Measurements from ENCODE around the gene HS6ST3.

HS6ST3 gene

GRCh38 chr13:96673825-96674224 lies 583.9 kb downstream of the HS6ST3 start:
- no peak for DNase-seq

GRCh38 chr13:96677029-96677428 lies 587.1 kb downstream of the HS6ST3 start:
- no peak for DNase-seq

DNA sequence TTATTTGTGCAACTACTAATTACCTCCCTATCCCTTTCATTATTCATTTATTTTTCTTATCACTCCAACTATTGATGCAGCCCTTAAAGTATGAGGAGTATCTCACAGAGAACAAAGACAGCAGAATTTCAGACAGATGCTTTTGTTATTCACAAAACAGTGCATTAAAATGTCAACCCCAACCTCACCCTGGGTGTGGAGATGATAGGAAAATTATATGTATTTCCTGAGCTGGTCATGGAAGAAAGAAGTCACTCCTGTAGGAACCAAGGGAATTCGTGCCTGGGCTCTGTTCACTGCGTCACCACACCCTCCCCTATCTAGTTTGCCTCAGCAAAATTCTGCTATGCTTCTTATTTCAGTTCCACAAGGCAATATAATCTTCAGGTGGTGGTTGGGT lies 588.9 kb downstream of the HS6ST3 start:
- no peak for DNase-seq

DNA sequence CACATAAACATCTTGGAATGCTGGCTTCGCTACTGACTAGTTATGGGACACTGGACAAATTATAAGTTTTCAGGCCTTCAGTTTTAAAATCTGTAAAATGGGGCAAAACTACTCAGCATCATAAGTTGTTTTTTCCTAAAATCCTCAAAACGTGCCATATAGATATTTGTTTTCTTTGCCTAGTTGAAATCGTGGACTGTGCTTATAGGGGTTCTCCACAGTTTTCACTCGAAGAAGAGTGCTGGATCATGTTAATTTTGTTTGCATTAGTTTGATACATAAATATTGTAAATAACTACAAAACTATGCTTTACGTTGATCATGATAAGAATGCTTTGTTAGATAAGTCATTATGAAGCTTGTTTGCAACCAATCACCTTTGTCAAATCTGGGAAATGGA lies 591.0 kb downstream of the HS6ST3 start:
- no peak for DNase-seq

DNA sequence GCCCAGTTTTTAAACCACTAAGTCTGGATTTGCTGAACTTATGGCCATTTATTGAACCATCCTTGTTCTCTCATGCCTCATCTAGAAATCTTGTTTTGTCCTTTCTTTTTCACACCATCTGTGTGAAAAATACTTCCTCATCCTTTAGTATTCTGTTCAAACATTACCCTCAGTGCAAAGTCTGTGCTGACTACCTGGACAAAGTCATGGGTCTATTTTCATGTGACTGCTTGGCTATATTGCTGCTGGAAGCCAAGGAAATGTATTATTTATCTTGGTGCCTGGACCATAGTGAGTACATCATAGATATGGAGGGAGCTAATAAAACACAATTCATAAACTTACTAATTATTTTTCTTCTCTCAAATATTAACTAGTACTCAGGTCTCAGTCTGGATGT lies 591.9 kb downstream of the HS6ST3 start:
- no peak for DNase-seq

- DNase-seq: no peak
These were observed 594.6 kb downstream of the HS6ST3 start for GRCh38 chr13:96684469-96684868.

DNA sequence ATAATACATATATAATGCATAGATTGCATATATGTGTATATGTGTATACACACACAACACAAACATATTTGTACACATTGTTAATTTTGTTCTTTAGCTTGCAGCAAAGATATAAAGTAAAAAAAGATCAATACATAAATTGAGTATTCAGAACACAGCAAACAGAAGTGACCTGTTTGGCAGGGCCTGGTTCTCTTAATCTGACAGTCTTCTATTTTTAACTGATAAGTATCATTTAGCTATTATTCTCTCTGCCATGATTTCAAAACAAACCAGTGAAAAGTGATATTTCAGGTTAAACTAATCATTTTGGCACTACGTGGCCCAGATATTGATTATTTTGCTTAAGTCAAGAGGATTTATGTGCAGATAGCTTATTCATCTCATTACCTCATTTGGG lies 595.0 kb downstream of the HS6ST3 start:
- DNase-seq: no peak

DNA sequence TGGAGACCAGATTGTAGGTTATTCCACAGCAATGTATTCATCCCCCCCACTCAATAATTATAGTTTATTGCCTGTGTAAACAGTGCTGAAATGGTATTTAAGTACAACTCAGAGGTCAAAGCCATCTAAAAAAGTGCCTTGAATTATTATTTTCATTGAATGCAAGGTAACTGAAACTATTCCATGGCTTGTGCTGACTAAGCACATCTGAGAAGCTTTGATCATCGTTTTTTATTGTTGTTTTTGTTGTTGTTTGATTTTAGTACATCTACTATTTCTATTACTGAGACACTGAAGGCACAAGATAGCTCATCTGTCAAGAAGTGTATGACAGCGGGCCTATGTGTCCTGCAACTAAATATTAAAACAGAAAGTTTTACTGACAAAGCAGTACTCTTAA lies 596.4 kb downstream of the HS6ST3 start:
- no peak for DNase-seq

- DNase-seq: no peak
These were observed 597.3 kb downstream of the HS6ST3 start for GRCh38 chr13:96687191-96687590.

DNA sequence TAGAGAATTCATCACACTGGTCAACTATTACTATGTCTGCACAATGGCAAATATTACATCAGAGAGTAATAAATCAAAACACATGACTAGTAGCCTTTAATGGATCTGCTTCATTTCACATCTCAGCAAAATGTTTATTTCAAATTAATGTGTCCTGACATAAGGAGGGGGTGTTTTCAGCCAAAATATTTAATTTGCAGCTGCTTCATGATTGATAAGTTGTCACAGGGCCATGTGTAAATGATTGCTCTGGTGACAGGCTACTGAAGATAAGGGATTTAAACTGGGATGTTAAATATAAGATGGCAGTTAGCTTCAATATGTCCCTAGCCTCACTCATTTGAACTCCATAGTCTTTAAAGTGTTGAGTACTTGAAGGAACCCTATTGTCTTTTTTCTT lies 601.1 kb downstream of the HS6ST3 start:
- no peak for DNase-seq

DNA sequence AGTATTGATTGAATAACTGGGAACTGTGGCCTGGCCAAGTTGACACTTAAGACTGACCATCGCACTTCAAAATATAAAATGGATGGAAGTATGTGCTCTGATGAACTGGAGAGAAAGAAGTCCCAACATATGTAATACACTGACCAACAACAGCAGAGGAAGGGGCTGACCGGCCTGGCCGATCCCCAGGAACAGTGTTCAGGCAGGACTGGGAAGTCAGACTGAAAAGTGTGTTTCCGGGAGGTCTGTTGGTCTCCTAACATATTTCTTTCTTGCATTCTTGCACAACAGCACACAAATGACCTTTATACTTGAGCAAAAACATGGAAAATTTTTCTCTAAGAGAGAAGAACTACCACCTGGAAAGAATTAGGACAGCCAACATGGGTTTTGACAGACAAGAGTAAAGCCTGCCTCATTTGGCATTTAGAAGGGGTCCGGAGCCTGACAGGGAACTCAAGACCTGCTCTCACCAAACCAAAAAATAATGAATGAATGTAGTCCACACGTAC lies 606.5 kb downstream of the HS6ST3 start:
- DNase-seq: no peak

DNA sequence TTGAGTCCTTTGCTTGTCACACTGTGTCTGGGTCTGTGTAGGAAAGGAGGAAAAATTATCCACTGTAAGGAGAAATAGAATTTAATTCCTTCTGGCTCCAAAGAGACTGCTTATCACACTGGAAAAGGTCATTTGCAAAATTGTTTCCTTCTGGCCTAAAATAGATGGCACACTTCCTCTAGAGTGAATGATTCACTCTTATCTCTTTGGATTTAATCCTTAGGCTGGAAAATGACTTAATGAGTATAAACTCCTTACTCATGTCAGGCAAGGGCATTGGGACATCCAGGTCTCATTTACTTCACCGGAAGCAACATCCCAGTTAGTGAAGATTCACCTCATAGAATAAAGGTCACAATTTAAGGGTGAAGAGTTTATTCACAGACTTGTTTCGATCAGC lies 610.8 kb downstream of the HS6ST3 start:
- DNase-seq: no peak

DNA sequence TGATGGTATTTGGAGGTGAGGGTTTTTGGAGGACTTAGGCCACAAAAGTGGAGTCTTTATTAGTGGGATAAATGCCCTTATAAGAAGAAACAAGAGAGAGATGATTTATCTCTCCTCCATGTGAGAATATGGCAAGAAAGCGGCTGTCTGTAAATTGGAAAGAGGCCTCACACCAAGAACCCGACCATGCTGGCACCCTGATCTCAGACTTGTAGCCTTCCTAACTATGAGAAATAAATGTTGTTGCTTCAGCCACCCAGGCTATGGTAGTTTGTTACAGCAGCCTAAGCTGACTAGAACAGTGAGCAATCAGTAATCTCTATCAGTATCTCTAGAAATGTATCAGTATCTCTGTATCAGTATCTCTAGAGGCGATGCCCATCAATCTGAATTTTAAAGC lies 617.2 kb downstream of the HS6ST3 start:
- no peak for DNase-seq

GRCh38 chr13:96710166-96710862 lies 620.4 kb downstream of the HS6ST3 start:
- no peak for DNase-seq

GRCh38 chr13:96720446-96720845 lies 630.5 kb downstream of the HS6ST3 start:
- DNase-seq: no peak

GRCh38 chr13:96726651-96727050 lies 636.7 kb downstream of the HS6ST3 start:
- no peak for DNase-seq

- DNase-seq: no peak
These were observed 638.6 kb downstream of the HS6ST3 start for GRCh38 chr13:96728463-96728862.

GRCh38 chr13:96730676-96731075 lies 640.8 kb downstream of the HS6ST3 start:
- no peak for DNase-seq

GRCh38 chr13:96734499-96734898 lies 644.6 kb downstream of the HS6ST3 start:
- no peak for DNase-seq

DNA sequence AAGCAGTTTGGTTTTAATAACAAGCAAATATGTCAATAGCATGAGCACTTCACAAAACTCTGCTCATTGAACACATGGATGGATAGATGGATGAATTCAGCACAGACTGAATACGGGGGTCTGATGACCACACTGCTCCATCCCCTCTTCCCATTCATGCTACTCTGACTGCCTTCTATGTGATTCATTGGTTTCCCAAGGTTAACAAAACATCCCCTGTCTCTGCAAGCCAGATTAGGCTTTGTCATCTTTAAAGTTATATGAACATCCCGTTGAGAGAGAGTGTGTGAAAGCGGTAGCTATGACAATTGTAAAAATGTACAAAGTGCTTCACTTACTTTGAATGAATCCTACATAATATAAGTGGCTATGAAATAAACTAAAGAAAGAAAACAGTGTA lies 651.9 kb downstream of the HS6ST3 start:
- no peak for DNase-seq

DNA sequence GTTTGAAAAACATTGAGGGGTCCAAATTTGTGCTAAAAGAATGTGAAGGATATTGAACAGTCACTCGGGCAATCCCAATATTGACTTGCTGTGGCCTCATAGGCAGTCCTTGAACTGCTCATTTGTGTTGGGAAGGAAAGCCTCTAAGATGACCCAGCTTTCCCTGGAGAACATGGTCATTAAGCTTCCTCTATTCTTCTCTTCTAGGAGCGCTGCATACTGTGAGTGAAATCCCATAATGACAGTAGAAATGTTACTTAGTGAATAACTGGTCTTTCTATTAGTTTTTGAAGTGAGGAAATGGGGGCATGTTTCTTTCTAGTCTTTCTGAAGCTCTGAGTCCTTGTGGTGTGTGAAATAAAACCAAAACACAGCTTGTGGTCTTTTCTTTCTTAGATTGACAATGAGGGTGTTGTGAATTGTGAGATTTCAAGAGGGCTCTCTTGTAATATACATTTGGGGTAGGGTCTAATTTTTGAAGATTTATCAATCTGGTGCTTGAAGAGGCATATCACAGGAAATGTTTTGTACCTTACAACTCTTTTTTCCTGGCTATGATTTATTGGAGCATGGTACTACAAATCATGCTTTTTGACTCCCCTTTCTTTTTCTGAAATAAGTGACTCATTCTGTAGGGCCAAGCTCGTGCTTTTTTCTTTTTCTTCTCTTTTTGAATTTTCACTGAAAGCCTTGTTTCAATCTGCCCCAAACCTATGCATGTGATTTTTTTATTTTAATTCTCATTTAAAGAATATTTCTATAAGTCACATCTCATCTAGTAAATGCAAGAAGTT lies 653.6 kb downstream of the HS6ST3 start:
- DNase-seq: no peak

- DNase-seq: no peak
These were observed 654.7 kb downstream of the HS6ST3 start for GRCh38 chr13:96744367-96745331.

DNA sequence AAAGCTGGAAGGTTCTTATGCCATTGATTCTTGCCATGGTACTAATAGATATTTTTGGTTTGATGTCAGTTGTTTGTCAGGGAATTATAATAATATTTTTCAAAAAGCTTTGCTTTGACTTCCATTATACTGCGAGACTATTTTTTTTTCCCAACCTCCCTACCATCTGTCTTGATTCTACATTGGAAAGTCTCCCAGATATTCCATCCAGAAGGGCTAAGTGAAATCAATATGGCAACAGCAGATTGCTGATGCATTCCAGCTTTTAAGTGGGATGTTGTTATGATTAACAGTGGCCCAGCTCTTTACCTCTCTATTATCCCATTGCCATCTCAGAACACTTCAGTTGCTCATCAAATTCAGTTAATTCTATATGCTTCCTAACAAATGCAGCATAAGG lies 657.0 kb downstream of the HS6ST3 start:
- DNase-seq: no peak

All from bone marrow (tissue), 2 donors.